ENCODE measurements around the gene SUSD3. TPM values are rescaled to one million over a fixed set of nuclear protein-coding genes. Genes with fewer than 3 reads are reported as not detected.

The SUSD3 gene
- polyA plus RNA-seq, 3 donors, result 10.5 to 24.6 (median 15.7) TPM

GRCh38 chr9:93084471-93084881, 26.0 kb downstream of the SUSD3 start:
- intact Hi-C loops (cut with micrococcal nuclease), result no loop called here
- H3K27ac ChIP-seq (ENCODE audit: low read depth in 1 of 2, low read length in 2 of 2), result no peak overlapping the region
- H3K36me3 ChIP-seq (replicated peaks in 1 of 2; ENCODE audit: control insufficient read depth in 1 of 2, insufficient read depth in 2 of 2, low read length in 2 of 2), result peaks cover 4 to 43% of the 10 kb centered on the region in 2 donors

GRCh38 chr9:93085676-93086075, 27.2 kb downstream of the SUSD3 start:
- H3K4me2 ChIP-seq (replicated peaks; ENCODE audit: extremely low read depth, low read length, poor library complexity, severe bottlenecking), result no peak overlapping the region
- H3K36me3 Mint-ChIP-seq, result peaks cover 36 to 40% of the 10 kb centered on the region in 2 donors
- H3K79me2 ChIP-seq (ENCODE audit: insufficient read depth, low read length), result no peaks in the 10 kb centered on the region
- 100% methylated on average over 2 of the region's 4 CpGs for WGBS (ENCODE audit: insufficient coverage)
- intact Hi-C loops (cut with micrococcal nuclease), result loop anchor here in 1 of 2 donors (5.0 kb wide), 1 partner anchor 58 kb away; no protein-coding TSS in a partner anchor
- TF ChIP-seq CTCF (IDR thresholded peaks at IDR 0.05), result no peak
- H3K27me3 ChIP-seq (ENCODE audit: control insufficient read depth in 2 of 2, insufficient read depth in 2 of 2, low read length in 2 of 2), result no peaks in the 10 kb centered on the region
- H3K27ac ChIP-seq (ENCODE audit: low read depth in 1 of 2, low read length in 2 of 2), result no peak overlapping the region
- H3K4me1 ChIP-seq (ENCODE audit: control insufficient read depth in 1 of 2, insufficient read depth in 2 of 2, low read length in 2 of 2), result peaks cover 16 to 23% of the 10 kb centered on the region in 2 donors
- H4K20me1 ChIP-seq (ENCODE audit: insufficient read depth, low read length), result no peaks in the 10 kb centered on the region
- peaks cover 2 to 33% of the 10 kb centered on the region in 2 donors for H3K36me3 ChIP-seq (replicated peaks in 1 of 2; ENCODE audit: control insufficient read depth in 1 of 2, insufficient read depth in 2 of 2, low read length in 2 of 2)
- H2AFZ ChIP-seq (ENCODE audit: insufficient read depth, low read depth, low read length, poor library complexity, severe bottlenecking), result no peak overlapping the region
- no peak overlapping the region for H3K4me3 Mint-ChIP-seq
- H3K9me3 Mint-ChIP-seq, result peaks cover 8 to 16% (median 13%) of the 10 kb centered on the region in 7 donors
- H3K4me3 ChIP-seq (replicated peaks in 1 of 3; ENCODE audit: low read depth in 2 of 3, low read length in 3 of 3), result no peak overlapping the region
- no peak for DNase-seq
- H3K27me3 Mint-ChIP-seq (ENCODE audit: low read depth in 3 of 3), result peaks cover 0 to 6% (median 0%) of the 10 kb centered on the region in 3 donors
- no peak overlapping the region for H3K9ac ChIP-seq (ENCODE audit: insufficient read depth, low read length, poor library complexity, severe bottlenecking)
- H3K4me1 Mint-ChIP-seq, result peaks cover 22% of the 10 kb centered on the region
- H3K9me3 ChIP-seq (replicated peaks in 1 of 2; ENCODE audit: control insufficient read depth in 1 of 2, insufficient read depth in 1 of 2, low read length in 2 of 2), result peaks cover 5 to 7% of the 10 kb centered on the region in 2 donors
- peak overlapping the region in 1 of 7 donors; percentile 60 for H3K27ac Mint-ChIP-seq

More at GRCh38 chr9:93084471-93084881, 26.0 kb downstream of the SUSD3 start:
- H3K36me3 Mint-ChIP-seq, result peaks cover 31 to 42% of the 10 kb centered on the region in 2 donors
- no peaks in the 10 kb centered on the region for H3K79me2 ChIP-seq (ENCODE audit: insufficient read depth, low read length)
- H3K9ac ChIP-seq (ENCODE audit: insufficient read depth, low read length, poor library complexity, severe bottlenecking), result peak overlapping the region; percentile 30
- TF ChIP-seq CTCF (IDR thresholded peaks at IDR 0.05), result no peak
- peaks cover 5 to 11% (median 8%) of the 10 kb centered on the region in 7 donors for H3K9me3 Mint-ChIP-seq
- no peak overlapping the region for H3K4me3 ChIP-seq (replicated peaks in 1 of 3; ENCODE audit: low read depth in 2 of 3, low read length in 3 of 3)
- H3K27me3 ChIP-seq (ENCODE audit: control insufficient read depth in 2 of 2, insufficient read depth in 2 of 2, low read length in 2 of 2), result no peaks in the 10 kb centered on the region
- H3K27ac Mint-ChIP-seq, result no peak overlapping the region
- H3K4me1 ChIP-seq (ENCODE audit: control insufficient read depth in 1 of 2, insufficient read depth in 2 of 2, low read length in 2 of 2), result peaks cover 16 to 23% of the 10 kb centered on the region in 2 donors
- peaks cover 5 to 7% of the 10 kb centered on the region in 2 donors for H3K9me3 ChIP-seq (replicated peaks in 1 of 2; ENCODE audit: control insufficient read depth in 1 of 2, insufficient read depth in 1 of 2, low read length in 2 of 2)
- 94% methylated on average over 3 of the region's 6 CpGs for WGBS (ENCODE audit: insufficient coverage)
- no peaks in the 10 kb centered on the region for H4K20me1 ChIP-seq (ENCODE audit: insufficient read depth, low read length)
- H3K4me3 Mint-ChIP-seq, result no peak overlapping the region
- no peak overlapping the region for H3K4me2 ChIP-seq (replicated peaks; ENCODE audit: extremely low read depth, low read length, poor library complexity, severe bottlenecking)
- peaks cover 0 to 6% (median 0%) of the 10 kb centered on the region in 3 donors for H3K27me3 Mint-ChIP-seq (ENCODE audit: low read depth in 3 of 3)
- H3K4me1 Mint-ChIP-seq, result peaks cover 22% of the 10 kb centered on the region
- H2AFZ ChIP-seq (ENCODE audit: insufficient read depth, low read depth, low read length, poor library complexity, severe bottlenecking), result no peak overlapping the region
- DNase-seq, result no peak
